ENCODE measurements around the gene CCDC27. TPM values are rescaled to one million over a fixed set of nuclear protein-coding genes. Genes with fewer than 3 reads are reported as not detected.

Gene CCDC27
- polyA plus RNA-seq, 4 donors: 0.06 to 0.27 TPM; not detected in 2

DNA sequence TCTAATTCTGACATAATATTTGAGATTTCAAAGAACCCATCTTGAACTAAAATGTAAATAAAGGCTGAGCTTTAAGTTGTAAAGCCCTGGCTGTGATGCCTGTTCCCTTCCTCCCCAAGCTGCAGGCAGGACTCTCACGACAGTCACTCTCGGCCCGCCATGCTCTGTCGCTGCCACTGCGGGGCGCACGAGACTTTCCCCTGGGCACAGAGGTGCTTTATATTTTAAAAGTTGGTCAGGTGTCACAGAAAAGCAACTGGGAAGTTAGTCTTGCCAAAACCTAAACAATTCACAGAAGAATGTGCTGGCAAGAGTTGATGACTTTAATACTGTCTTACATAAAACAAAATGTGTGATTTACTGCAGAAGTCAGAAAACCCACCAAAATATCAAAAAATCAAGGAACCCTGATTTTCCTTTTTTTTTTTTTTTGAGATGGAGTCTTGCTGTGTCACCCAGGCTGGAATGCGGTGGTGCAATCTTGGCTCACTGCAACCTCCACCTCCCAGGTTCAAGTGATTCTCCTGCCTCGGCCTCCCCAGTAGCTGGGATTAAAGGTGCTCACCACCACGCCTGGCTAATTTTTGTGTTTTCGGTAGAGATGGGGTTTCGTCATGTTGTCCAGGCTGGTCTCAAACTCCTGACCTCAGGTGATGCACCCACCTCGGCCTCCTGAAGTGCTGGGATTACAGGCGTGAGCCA, 33.4 kb downstream of the CCDC27 start:
- FAIRE-seq (no peak), DNase-seq (peak; percentile 54 to 63)
- Histone ChIP-seq H3K4me3 (ENCODE audit: low read depth in 1 of 3, low read length in 3 of 3) (no peak overlapping the region), H3K27ac (ENCODE audit: low read depth in 1 of 3, low read length in 2 of 3) (peak overlapping the region in 1 of 3 donors; percentile 6), H3K36me3 (ENCODE audit: control insufficient read depth in 3 of 3, insufficient read depth in 2 of 3, low read depth in 1 of 3, low read length in 3 of 3) (peaks cover 11 to 94% (median 18%) of the 10 kb centered on the region in 3 donors), H3K9me3 (ENCODE audit: control insufficient read depth in 2 of 2, insufficient read depth in 1 of 2, low read depth in 1 of 2, low read length in 1 of 2) (no peaks in the 10 kb centered on the region), H3K4me1 (ENCODE audit: control insufficient read depth in 3 of 3, insufficient read depth in 2 of 3, low read depth in 1 of 3, low read length in 2 of 3) (no peaks in the 10 kb centered on the region), H3K27me3 (ENCODE audit: control insufficient read depth in 3 of 3, insufficient read depth in 3 of 3, low read length in 3 of 3) (no peaks in the 10 kb centered on the region)
- whole genome bisulfite sequencing, 3 donors: 62 to 76% (median 67%) methylated on average over 14 of the region's 14 CpGs

DNA sequence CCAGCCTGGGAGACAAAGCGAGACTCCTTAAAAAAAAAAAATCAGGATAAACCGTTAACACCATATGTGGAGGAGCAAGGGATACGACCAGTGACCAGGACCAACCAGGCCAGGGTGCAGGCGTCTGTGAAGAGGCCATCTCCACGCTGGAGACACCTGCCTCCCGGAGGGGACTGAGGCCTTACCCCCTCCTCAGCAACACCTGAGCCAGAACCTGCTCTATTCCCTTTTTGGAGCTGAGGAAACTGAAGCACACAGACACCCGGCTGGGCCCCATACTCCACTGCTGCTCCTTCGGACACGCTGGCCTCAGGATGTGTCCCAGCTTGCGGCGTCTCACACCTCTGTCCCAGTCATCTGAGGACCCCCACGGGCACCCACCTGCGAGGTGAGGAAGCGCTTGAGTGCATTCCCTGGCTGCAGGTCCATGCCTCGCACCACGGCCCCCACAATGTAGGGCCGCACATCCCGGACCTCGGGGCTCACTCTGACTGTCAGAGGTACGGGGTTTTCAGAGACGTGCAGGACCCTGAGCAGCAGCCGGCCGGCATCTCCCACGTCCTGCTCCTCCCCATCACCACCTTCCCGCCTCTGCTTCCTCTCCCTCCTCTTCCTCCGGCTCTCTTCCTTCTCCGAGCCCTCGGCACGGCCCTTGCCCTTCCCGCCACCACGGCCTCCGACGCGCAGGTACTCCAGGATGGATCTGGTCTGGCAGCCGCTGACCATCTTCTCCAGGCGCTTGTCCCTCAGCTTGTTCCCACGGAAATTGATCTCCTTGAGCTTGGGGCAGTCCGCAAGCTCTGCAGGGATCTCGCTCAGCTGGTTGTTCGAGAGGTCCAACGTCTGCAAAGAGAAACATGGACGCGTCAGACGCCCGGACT, 34.5 kb downstream of the CCDC27 start:
- Histone ChIP-seq H3K27me3 (ENCODE audit: control insufficient read depth in 3 of 3, insufficient read depth in 3 of 3, low read length in 3 of 3) (no peaks in the 10 kb centered on the region), H3K4me1 (ENCODE audit: control insufficient read depth in 3 of 3, insufficient read depth in 2 of 3, low read depth in 1 of 3, low read length in 2 of 3) (no peaks in the 10 kb centered on the region), H3K36me3 (ENCODE audit: control insufficient read depth in 3 of 3, insufficient read depth in 2 of 3, low read depth in 1 of 3, low read length in 3 of 3) (peaks cover 9 to 90% (median 11%) of the 10 kb centered on the region in 3 donors), H3K4me3 (ENCODE audit: low read depth in 1 of 3, low read length in 3 of 3) (no peak overlapping the region), H3K27ac (ENCODE audit: low read depth in 1 of 3, low read length in 2 of 3) (no peak overlapping the region), H3K9me3 (ENCODE audit: control insufficient read depth in 2 of 2, insufficient read depth in 1 of 2, low read depth in 1 of 2, low read length in 1 of 2) (no peaks in the 10 kb centered on the region)
- 92 to 93% (median 93%) methylated on average over 45 of the region's 45 CpGs for WGBS, 3 donors
- DNase-seq (no peak), FAIRE-seq (no peak)

DNA sequence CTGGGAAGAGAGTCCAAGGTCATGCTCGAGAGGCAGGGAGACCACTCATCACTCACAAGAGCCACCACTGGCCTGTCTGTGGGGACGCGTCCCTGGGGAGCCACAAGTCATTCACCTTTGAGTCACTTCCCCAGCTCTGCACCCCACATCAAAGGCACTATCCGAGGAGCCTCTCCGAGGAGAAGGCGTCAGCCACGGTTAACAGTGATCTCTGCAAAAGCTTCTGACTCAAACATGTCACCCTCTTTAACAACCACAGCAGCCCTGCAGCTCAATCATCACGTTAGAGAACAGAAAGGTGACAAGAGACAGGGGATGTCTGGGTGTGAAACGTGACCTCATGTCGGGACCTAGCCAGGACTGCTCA, 35.1 kb downstream of the CCDC27 start:
- no peak for DNase-seq
- Histone ChIP-seq H3K36me3 (ENCODE audit: control insufficient read depth in 3 of 3, insufficient read depth in 2 of 3, low read depth in 1 of 3, low read length in 3 of 3) (peaks cover 9 to 84% (median 11%) of the 10 kb centered on the region in 3 donors), H3K27ac (ENCODE audit: low read depth in 1 of 3, low read length in 2 of 3) (no peak overlapping the region), H3K27me3 (ENCODE audit: control insufficient read depth in 3 of 3, insufficient read depth in 3 of 3, low read length in 3 of 3) (no peaks in the 10 kb centered on the region), H3K4me3 (ENCODE audit: low read depth in 1 of 3, low read length in 3 of 3) (no peak overlapping the region), H3K4me1 (ENCODE audit: control insufficient read depth in 3 of 3, insufficient read depth in 2 of 3, low read depth in 1 of 3, low read length in 2 of 3) (no peaks in the 10 kb centered on the region), H3K9me3 (ENCODE audit: control insufficient read depth in 2 of 2, insufficient read depth in 1 of 2, low read depth in 1 of 2, low read length in 1 of 2) (no peaks in the 10 kb centered on the region)
- 67 to 76% (median 73%) methylated on average over 10 of the region's 10 CpGs for WGBS, 3 donors
- FAIRE-seq: no peak

DNA sequence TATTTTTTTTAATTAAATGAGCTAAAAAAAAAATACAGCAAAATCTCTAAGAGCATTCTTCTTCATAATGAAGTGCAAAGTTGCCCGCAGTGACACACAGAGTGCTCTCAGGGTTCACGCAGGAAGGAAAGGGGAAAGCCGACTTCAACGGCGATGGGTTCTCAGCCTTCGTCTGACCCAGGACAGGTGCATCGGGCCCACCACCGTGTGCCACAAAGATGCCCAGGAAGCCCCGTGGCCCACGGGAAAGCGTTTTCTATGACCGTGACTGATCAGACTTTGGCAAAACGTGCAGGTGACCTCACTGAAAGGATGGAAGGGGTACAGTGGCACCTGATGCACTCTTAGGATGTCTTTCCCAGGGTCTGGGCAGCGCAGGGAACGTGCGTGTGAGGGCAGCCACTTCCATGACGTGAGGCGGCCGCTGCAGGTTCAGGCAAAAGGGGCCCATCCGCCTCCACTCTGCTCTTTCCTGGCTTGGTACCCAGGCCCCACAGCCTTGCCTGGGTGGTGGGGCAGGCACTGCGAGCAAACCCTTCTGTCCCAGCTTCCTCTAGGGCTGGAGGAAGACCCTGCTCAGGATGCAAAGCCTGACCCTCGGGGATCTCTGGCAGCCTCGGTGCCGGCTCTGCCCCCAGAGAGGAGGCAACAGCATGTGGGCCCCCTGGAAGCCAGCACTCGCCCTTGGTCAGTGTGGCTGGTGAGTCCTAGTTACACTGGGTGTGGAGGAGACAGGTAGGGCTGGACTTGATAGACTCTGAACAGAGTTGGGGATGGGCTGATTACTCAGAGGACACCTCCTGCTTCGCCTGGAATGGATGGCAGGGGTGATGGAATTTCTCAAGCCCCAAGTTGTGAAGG, 35.7 kb downstream of the CCDC27 start:
- H3K4me1 ChIP-seq (ENCODE audit: control insufficient read depth in 3 of 3, insufficient read depth in 2 of 3, low read depth in 1 of 3, low read length in 2 of 3): no peaks in the 10 kb centered on the region
- no peak for FAIRE-seq
- DNase-seq: no peak
- no peak overlapping the region for H3K4me3 ChIP-seq (ENCODE audit: low read depth in 1 of 3, low read length in 3 of 3)
- no peaks in the 10 kb centered on the region for H3K27me3 ChIP-seq (ENCODE audit: control insufficient read depth in 3 of 3, insufficient read depth in 3 of 3, low read length in 3 of 3)
- H3K36me3 ChIP-seq (ENCODE audit: control insufficient read depth in 3 of 3, insufficient read depth in 2 of 3, low read depth in 1 of 3, low read length in 3 of 3): peaks cover 6 to 78% (median 7%) of the 10 kb centered on the region in 3 donors
- no peak overlapping the region for H3K27ac ChIP-seq (ENCODE audit: low read depth in 1 of 3, low read length in 2 of 3)
- no peaks in the 10 kb centered on the region for H3K9me3 ChIP-seq (ENCODE audit: control insufficient read depth in 2 of 2, insufficient read depth in 1 of 2, low read depth in 1 of 2, low read length in 1 of 2)
- 89 to 92% (median 90%) methylated on average over 26 of the region's 26 CpGs for WGBS, 3 donors

DNA sequence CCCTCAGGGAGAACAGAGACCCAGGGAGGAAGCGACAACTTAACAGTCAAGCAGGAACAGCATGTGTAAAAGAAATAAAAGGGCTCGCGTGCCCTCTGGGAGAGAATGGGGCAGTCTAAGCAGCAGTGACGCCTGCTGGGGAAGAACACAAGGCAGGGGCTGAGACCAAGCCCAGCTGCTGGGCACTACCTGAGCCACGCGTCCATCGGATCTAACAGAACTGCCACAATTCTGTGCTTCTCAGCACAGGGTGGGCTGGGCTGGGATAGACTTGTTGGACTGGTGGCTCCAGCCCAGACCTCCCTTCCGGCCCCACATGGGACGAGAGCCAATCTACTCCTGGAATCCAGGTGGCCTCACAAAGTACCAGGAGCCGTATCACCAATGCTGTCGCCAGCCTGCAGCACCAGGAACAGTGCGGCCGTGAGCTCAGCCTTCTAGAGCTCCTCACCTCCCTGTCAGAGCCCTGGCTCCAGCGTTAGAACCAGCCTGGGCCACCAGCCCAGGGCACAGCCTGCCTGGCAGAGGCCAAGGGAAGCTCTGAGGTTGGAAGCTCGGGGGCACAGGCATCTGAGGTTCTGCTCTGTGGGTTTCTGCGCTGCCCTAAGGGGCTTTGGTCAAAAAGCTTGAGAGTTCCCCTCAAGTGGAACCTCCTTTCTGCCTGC, 36.6 kb downstream of the CCDC27 start:
- 89 to 93% (median 89%) methylated on average over 13 to 16 of the region's 16 CpGs for WGBS, 3 donors
- FAIRE-seq (no peak), DNase-seq (no peak)
- Histone ChIP-seq H3K9me3 (ENCODE audit: control insufficient read depth in 2 of 2, insufficient read depth in 1 of 2, low read depth in 1 of 2, low read length in 1 of 2) (no peaks in the 10 kb centered on the region), H3K4me1 (ENCODE audit: control insufficient read depth in 3 of 3, insufficient read depth in 2 of 3, low read depth in 1 of 3, low read length in 2 of 3) (no peaks in the 10 kb centered on the region), H3K4me3 (ENCODE audit: low read depth in 1 of 3, low read length in 3 of 3) (no peak overlapping the region), H3K27ac (ENCODE audit: low read depth in 1 of 3, low read length in 2 of 3) (no peak overlapping the region), H3K27me3 (ENCODE audit: control insufficient read depth in 3 of 3, insufficient read depth in 3 of 3, low read length in 3 of 3) (no peaks in the 10 kb centered on the region), H3K36me3 (ENCODE audit: control insufficient read depth in 3 of 3, insufficient read depth in 2 of 3, low read depth in 1 of 3, low read length in 3 of 3) (peaks cover 5 to 74% (median 5%) of the 10 kb centered on the region in 3 donors)

DNA sequence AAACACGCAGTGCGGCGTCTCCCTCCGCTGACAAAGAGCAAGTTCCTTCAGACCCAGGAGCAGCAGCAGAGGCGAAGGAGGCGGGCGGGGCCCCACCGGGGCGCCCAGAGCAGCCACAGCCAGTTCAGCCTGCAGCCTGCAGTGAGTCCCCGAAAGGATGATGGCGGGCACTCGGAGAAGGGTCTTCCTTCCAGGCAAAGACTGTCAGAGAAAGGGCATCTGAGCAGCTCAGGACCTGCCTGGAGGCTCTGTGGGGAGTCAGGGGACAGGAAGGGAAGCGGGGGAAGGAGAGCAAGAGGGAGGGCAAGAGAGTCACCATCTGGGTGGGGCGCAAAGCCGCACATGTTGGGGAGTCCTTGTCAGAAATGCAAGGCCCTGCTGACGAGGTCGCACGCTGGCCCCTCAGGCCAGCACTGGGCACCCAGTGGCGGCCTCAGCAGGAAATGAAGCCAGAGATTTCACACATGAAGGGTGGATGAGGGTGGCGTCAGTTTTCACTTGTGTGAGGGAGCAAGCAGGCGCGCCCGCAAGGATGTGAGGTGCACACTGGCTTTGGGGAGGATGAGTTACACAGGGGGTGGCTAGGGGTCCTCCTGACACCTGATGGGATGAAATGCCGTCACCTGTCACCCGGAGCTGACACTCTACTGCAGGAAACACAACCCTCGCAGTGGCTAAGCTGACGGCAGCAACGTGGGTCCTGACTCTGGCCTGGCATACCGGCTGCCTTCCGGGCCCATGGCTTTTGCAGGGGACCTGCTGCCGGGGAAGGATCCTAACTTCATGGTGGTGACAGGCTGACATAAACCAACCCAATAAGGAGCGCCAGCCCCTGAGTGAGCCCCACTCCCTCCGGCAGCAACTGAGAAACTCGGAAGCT, 37.4 kb downstream of the CCDC27 start:
- Histone ChIP-seq H3K9me3 (ENCODE audit: control insufficient read depth in 2 of 2, insufficient read depth in 1 of 2, low read depth in 1 of 2, low read length in 1 of 2) (no peaks in the 10 kb centered on the region), H3K36me3 (ENCODE audit: control insufficient read depth in 3 of 3, insufficient read depth in 2 of 3, low read depth in 1 of 3, low read length in 3 of 3) (peaks cover 5 to 67% (median 5%) of the 10 kb centered on the region in 3 donors), H3K27ac (ENCODE audit: low read depth in 1 of 3, low read length in 2 of 3) (no peak overlapping the region), H3K27me3 (ENCODE audit: control insufficient read depth in 3 of 3, insufficient read depth in 3 of 3, low read length in 3 of 3) (no peaks in the 10 kb centered on the region), H3K4me3 (ENCODE audit: low read depth in 1 of 3, low read length in 3 of 3) (no peak overlapping the region), H3K4me1 (ENCODE audit: control insufficient read depth in 3 of 3, insufficient read depth in 2 of 3, low read depth in 1 of 3, low read length in 2 of 3) (peaks cover 0 to 1% (median 0%) of the 10 kb centered on the region in 3 donors)
- no peak for FAIRE-seq
- 88 to 94% (median 91%) methylated on average over 30 to 34 of the region's 34 CpGs for WGBS, 3 donors
- DNase-seq: no peak

DNA sequence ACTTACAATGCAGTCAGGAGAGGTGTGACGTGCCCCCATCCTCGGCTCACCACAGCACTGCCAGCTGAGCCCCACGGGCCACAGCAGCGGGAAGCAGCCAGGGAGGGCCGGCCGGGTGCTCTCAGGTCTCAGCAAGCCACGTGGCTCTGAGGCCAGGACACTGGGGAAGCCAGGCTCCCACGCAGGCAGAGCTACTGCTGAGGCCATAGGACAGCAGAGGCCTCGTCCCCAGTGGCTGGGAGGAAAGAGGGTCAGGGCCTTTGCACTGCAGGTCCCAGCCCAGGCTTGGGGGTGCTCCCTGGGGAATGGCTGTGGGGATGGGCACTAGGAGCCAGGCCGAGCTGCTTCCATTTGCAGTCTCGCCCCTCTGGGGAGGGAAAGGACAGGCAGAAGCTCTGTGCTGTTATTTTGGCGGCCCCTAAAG, 38.3 kb downstream of the CCDC27 start:
- 79 to 84% (median 82%) methylated on average over 12 of the region's 12 CpGs for WGBS, 3 donors
- no peak for DNase-seq

More for the DNA sequence above, 38.3 kb downstream of the CCDC27 start:
- H3K36me3 ChIP-seq (ENCODE audit: control insufficient read depth in 3 of 3, insufficient read depth in 2 of 3, low read depth in 1 of 3, low read length in 3 of 3): peaks cover 3 to 58% (median 3%) of the 10 kb centered on the region in 3 donors
- H3K4me3 ChIP-seq (ENCODE audit: low read depth in 1 of 3, low read length in 3 of 3): no peak overlapping the region
- FAIRE-seq: no peak
- H3K9me3 ChIP-seq (ENCODE audit: control insufficient read depth in 2 of 2, insufficient read depth in 1 of 2, low read depth in 1 of 2, low read length in 1 of 2): no peaks in the 10 kb centered on the region
- no peaks in the 10 kb centered on the region for H3K27me3 ChIP-seq (ENCODE audit: control insufficient read depth in 3 of 3, insufficient read depth in 3 of 3, low read length in 3 of 3)
- H3K4me1 ChIP-seq (ENCODE audit: control insufficient read depth in 3 of 3, insufficient read depth in 2 of 3, low read depth in 1 of 3, low read length in 2 of 3): peaks cover 0 to 7% (median 0%) of the 10 kb centered on the region in 3 donors
- no peak overlapping the region for H3K27ac ChIP-seq (ENCODE audit: low read depth in 1 of 3, low read length in 2 of 3)
